ENCODE measurements around the gene SFMBT2. TPM values are rescaled to one million over a fixed set of nuclear protein-coding genes. Genes with fewer than 3 reads are reported as not detected.

Gene SFMBT2
- total RNA-seq, 4 donors from 2014 or later, result 7.1 to 13.2 (median 9.0) TPM

GRCh38 chr10:7274293-7274692 is 136.5 kb downstream of the SFMBT2 start:
- Histone ChIP-seq H3K27ac (no peak overlapping the region), H3K27me3 (no peaks in the 10 kb centered on the region), H3K36me3 (no peaks in the 10 kb centered on the region), H3K9me3 (no peaks in the 10 kb centered on the region), H3K4me1 (no peaks in the 10 kb centered on the region), H3K4me3 (replicated peaks in 1 of 3) (no peak overlapping the region)
- TF ChIP-seq POLR2A (IDR thresholded peaks at IDR 0.05), result no peak
- no peak for TF ChIP-seq CTCF (IDR thresholded peaks at IDR 0.05)
- WGBS, 2 donors, result 88 to 96% methylated on average over 2 of the region's 2 CpGs
- intact Hi-C loops (cut with DNase I), result no loop called here
- no peak for DNase-seq

- H3K4me1 ChIP-seq, result no peaks in the 10 kb centered on the region
- TF ChIP-seq POLR2A (IDR thresholded peaks at IDR 0.05) (no peak), CTCF (IDR thresholded peaks at IDR 0.05) (no peak)
- no peak for DNase-seq
- WGBS, 2 donors, result 88 to 94% methylated on average over 4 of the region's 4 CpGs
- H3K36me3 ChIP-seq, result no peaks in the 10 kb centered on the region
- no peaks in the 10 kb centered on the region for H3K27me3 ChIP-seq
- H3K9me3 ChIP-seq, result no peaks in the 10 kb centered on the region
- no peak overlapping the region for H3K27ac ChIP-seq
- intact Hi-C loops (cut with DNase I), result no loop called here
- no peak overlapping the region for H3K4me3 ChIP-seq (replicated peaks in 1 of 3)
Measured at GRCh38 chr10:7272008-7272407, 138.8 kb downstream of the SFMBT2 start.

- Histone ChIP-seq H3K4me1 (no peaks in the 10 kb centered on the region), H3K4me3 (replicated peaks in 1 of 3) (no peak overlapping the region), H3K27me3 (no peaks in the 10 kb centered on the region), H3K27ac (no peak overlapping the region), H3K36me3 (no peaks in the 10 kb centered on the region), H3K9me3 (no peaks in the 10 kb centered on the region)
- DNase-seq, result no peak
- intact Hi-C loops (cut with DNase I), result no loop called here
- TF ChIP-seq POLR2A (IDR thresholded peaks at IDR 0.05), result no peak
- TF ChIP-seq CTCF (IDR thresholded peaks at IDR 0.05), result no peak
- WGBS, 2 donors, result 75 to 83% methylated on average over 5 of the region's 5 CpGs
Measured at GRCh38 chr10:7269988-7270387, 140.8 kb downstream of the SFMBT2 start.

GRCh38 chr10:7267142-7267541 is 143.7 kb downstream of the SFMBT2 start:
- H3K27ac ChIP-seq, result no peak overlapping the region
- DNase-seq, result no peak
- H3K27me3 ChIP-seq, result no peaks in the 10 kb centered on the region
- no peak overlapping the region for H3K4me3 ChIP-seq (replicated peaks in 1 of 3)
- no peak for TF ChIP-seq POLR2A (IDR thresholded peaks at IDR 0.05)
- no peak for TF ChIP-seq CTCF (IDR thresholded peaks at IDR 0.05)
- WGBS, 2 donors, result 96 to 100% methylated on average over 3 to 4 of the region's 4 CpGs
- H3K36me3 ChIP-seq, result no peaks in the 10 kb centered on the region
- intact Hi-C loops (cut with DNase I), result no loop called here
- H3K4me1 ChIP-seq, result no peaks in the 10 kb centered on the region
- H3K9me3 ChIP-seq, result no peaks in the 10 kb centered on the region

GRCh38 chr10:7265396-7266123 is 145.3 kb downstream of the SFMBT2 start:
- H3K4me1 ChIP-seq, result peaks cover 4% of the 10 kb centered on the region in 2 donors
- H3K36me3 ChIP-seq, result no peaks in the 10 kb centered on the region
- H3K27ac ChIP-seq, result no peak overlapping the region
- intact Hi-C loops (cut with DNase I), result no loop called here
- H3K27me3 ChIP-seq, result no peaks in the 10 kb centered on the region
- 96 to 97% methylated on average over 8 of the region's 8 CpGs for WGBS, 2 donors
- no peaks in the 10 kb centered on the region for H3K9me3 ChIP-seq
- DNase-seq, result no peak
- no peak overlapping the region for H3K4me3 ChIP-seq (replicated peaks in 1 of 3)
- TF ChIP-seq POLR2A (IDR thresholded peaks at IDR 0.05) (no peak), CTCF (IDR thresholded peaks at IDR 0.05) (no peak)
